ENCODE measurements around the gene TTC7B.

DNA sequence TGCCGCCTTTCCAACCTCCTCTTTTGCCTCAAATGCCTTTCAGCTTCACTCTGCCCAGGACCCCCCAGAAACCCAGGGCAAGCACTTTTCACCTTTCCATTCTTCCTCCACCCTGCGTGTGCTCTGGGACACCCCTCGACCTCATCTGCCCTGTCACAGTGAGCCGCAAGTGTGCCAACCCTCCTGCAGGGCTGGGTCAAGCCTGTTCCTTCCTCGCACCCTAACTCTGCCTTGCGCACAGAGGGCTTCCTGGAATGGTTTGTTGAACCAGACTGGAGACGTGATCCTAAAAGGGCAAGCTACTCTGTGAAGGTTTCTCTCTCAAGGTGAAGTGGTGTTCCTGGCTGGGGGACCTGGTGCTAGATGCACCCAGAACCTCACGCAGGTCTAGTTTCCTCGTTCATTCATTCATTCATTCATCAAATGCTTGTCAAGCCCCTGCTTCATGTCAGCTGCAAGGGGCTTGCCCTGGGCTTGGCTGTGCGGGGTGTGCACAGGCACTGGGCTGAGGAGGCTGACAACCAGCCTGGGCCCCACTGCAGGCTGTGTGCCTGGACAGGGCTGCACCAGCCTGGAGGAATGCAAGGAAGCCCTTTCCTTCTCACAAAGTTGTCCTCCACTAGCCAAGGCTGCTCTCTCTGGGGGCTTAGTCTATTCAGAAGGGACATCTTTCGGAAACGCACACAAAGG is 232.2 kb downstream of the TTC7B start:
- TF ChIP-seq TAF1 (IDR thresholded peaks at IDR 0.05; ENCODE audit: borderline replicate concordance, low read depth, low read length) (no peak), POLR2A (IDR thresholded peaks at IDR 0.05; ENCODE audit: low read depth, low read length) (no peak)
